SKM-1 (cell line): ENCODE results near the gene ATP5ME.
"Not testable (repeated sequence)": the region's sequence is repeated elsewhere in the genome, so short reads cannot be mapped to it uniquely, and the experiment has no call there.

Experiments
- DNase-seq: peaks from one replicate; lab custom pipeline; 2025; ENCODE audit not compliant: unreplicated experiment; lab: John Stamatoyannopoulos, UW

The ATP5ME gene

GRCh38 chr4:705278-706082 lies 31.4 kb upstream of the ATP5ME start, which contains the start of gene PCGF3:
Gene PCGF3, plus strand, starts transcription at chr4:705832. Its CDS starts 27,849 bp downstream, at chr4:733681.
- peak; percentile 92 for DNase-seq

DNA sequence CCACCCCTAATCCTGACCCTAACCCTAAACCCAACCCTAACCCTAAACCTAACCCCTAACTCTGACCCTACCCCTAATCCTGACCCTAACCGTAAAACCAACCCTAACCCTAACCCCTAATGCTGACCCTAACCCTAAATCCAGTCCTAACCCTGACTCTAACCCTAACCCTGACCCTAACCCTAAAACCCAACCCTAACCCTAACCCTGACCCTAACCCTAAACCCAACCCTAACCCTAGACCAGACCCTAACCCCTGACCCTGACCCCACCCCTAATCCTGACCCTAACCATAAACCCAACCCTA lies 30.8 kb upstream of the ATP5ME start:
- DNase-seq: no peak

GRCh38 chr4:704198-704891 lies 30.3 kb upstream of the ATP5ME start:
- no peak for DNase-seq

- no peak for DNase-seq
Measured at GRCh38 chr4:703336-704197, 29.5 kb upstream of the ATP5ME start.

GRCh38 chr4:702618-703048 lies 28.6 kb upstream of the ATP5ME start:
- no peak for DNase-seq

DNA sequence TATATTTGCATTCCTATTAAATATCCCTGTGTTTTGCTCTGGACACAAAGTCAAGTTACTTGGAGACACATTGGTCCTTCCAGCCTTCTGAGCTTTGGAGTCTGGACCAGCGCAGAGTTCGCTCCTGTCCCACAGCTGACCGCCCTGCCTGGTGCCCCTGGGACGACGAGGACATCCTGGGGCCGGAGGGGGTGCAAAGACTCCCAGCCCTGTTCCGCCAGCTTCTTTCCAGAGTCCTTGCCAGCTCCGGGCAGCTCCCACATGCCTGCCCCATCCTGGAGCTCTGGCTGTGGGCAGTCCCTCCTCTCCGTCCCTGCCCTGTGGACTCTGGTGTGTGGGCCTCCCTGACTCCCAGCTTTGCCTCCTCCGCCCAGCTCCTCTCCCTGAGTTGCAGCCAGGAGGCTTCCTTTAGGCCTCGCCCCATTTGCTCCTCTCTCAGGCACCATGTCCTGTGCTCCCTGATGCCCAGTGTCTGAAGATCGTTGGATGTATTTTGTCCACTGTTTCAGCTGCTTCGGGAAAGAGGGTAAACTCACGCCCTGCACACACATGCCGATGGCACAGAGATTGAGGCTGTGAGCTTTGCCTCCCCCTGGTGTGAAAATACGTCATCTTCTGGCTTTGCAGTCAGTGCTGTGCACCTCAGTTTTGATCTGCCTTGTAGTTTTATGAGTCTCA lies 26.6 kb upstream of the ATP5ME start:
- DNase-seq: no peak

GRCh38 chr4:699816-700580 lies 25.9 kb upstream of the ATP5ME start:
- DNase-seq: no peak

GRCh38 chr4:694341-694940 lies 20.4 kb upstream of the ATP5ME start:
- DNase-seq: not testable (repeated sequence)

GRCh38 chr4:692771-693554 lies 18.9 kb upstream of the ATP5ME start:
- no peak for DNase-seq

DNA sequence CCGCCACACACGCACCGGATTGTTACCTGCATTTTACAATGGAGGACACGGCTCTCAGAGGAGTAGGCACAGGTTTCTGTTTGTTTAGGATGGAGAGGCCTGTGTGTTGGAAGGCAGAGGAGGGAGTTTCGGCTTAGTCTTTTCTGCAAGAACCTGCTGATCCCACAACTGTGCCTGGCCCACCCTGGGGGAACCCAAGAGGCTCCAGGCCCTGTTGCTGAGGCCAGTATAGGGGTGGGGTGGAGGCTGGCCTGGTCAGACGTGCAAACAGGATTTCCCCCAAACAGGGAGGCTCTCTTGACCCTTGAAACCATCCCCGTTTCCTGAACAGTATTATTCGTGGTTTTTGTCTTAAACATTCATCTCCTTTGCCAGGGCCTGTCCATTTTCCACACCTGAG lies 15.6 kb upstream of the ATP5ME start:
- DNase-seq: no peak

DNA sequence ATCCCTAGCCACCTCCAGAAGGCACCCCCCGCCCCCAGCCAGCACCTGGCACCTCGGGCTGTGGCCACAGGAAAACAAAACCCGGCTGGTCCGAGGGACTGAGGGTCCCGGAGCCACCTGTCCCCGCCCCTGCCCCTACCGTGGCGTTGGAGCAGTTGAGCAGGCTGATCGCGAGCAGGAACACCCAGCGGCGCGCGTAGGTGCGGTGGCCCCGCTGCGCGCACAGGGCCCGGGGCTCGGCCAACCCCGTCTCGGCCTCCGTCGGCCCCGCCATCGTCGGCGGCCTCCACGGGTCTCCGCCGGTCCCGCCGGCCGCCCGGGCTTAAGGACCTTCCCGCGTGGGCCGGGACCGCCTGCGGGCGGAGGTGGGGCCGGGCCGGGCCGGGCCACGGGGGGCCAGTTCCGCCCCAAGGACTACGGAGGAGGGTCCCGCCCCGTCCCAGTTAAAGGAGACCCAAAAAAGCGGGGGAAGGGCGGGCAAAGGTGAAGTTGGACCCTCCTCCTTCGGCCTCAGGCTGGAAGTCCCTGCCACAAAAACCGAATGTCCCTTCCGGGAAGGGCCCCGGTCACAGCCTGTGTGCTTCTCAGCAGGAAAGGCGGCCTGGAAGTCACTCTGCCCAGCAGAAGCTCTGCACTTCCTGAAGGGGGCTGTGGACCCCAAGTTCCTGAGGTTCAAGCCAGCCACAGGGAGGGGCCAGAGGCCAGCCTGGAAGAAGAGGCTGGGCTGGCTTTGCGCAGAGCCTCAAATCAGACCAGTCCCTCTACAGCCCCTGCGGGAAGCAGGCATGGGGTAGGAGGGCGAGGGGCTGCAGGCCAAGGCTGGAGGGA lies 15.0 kb upstream of the ATP5ME start, which contains the start of gene SLC49A3:
Gene SLC49A3, minus strand, starts transcription at position 298 of the 828 bp plus-strand sequence. Its CDS starts 24 bp downstream, at position 274.
- no peak for DNase-seq

DNA sequence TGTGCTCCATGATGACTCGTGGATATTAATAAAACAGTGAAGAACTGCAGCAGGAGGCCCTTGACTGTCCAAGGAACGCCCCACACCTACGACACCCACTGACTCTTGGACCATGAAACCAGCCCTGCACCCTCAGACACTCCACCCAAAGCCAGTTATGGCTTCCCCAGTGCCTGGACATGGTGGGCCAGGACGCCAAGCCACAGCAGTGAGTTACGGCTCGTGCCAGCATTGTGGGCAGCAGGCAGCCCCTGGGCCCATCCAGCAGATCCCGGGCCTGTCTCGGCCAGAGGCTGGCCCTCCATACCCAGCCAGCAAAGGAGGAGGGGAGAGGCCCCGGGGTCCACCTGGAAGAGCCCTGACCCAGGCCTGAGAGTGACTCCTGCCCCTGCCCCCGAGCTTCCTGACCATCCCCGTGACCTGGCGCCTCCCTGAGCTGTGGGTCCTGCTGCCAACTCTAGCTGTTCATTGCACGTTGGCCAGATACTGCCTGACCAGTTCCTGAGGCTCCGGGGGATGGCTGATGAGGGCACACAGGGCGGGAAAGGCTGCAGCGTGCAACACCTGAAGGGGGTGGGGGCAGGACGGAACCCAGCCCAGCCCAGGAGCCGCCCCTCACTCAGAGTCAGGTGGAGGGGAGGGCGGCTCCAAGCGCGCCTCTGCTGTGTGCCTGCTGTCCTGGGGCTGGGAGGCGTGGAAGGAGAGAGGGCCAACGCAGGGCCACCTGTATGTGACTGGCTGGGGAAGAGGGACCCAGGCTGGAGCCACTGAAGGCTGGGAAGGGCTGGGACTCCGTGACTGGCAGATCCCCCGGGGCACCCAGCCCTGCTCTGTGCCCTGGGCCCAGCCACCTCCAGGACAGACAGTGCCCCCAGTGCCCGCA lies 14.1 kb upstream of the ATP5ME start:
- no peak for DNase-seq

DNA sequence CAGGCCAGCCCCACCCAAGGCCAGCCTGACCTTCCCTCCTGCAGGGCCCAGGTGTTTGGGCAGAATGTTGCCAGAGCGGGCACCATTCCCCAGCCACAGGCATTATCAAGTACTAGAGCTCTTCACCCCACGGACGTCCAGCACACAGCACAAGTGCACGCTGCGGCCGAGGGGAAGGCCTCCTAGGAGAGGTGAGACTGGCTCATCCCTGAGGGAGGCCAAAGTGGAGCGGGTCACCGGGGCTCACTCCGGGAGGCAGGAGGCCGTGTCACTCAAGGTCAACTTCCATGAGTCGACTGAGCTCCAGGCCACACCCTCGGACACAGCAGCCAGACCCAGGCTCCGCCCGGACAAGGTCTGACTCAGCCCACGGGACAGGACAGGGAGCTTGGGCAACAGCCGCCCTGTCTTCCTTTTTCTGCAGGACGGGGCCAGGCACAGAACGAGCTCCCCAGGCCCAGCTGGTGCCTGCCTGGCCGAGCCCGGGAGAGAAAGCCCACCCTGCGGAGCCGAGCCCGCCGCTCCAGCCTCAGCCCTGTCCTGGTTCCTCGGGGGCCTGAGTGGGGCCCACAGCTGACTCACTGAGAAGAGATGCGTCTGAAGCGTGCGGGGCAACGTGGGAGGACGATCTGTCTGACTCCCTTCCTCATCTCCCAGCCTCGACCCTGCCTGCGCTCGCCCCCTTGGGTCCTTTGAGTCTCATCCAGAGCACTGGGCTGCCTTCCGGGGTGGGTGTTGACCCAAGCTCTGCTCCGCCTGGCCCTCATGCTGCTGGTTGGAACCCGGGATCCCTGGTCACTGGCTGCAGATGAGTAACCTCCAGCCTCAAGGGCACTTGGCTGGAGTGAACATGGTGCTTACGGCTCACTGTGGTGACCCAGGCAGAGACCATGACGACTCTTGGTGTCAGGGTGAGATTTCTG lies 13.2 kb upstream of the ATP5ME start:
- DNase-seq: peak; percentile 95

DNA sequence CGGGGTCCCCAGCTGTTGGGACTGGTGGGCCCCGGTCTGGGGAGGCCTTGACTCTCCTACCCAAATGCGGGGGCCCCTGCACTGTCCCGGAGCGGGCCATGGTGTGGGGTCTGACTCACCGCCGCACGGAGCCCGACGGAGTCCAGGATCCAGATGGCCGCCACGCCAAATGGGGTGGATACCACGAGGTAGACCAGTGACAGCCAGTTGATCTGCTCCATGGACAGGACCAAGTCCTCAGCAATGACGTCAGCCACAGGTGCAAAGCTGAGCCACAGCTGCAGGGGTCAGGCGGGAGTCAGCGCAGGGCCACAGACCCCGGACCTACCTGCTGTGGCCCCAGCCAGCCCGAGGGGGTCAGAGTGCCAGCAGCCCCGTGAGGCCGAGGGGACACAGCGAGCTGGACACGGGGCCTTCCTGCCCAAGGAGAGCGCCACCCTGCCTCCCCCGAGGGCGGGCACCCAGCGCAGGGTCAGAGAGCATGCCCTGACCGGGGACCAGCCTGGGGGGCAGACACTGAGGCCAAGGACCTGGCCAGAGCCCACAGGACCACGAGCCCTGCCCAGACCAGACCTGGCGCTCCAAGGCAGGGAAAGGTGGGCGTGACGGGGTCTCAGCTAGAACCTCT lies 12.5 kb upstream of the ATP5ME start:
- no peak for DNase-seq

DNA sequence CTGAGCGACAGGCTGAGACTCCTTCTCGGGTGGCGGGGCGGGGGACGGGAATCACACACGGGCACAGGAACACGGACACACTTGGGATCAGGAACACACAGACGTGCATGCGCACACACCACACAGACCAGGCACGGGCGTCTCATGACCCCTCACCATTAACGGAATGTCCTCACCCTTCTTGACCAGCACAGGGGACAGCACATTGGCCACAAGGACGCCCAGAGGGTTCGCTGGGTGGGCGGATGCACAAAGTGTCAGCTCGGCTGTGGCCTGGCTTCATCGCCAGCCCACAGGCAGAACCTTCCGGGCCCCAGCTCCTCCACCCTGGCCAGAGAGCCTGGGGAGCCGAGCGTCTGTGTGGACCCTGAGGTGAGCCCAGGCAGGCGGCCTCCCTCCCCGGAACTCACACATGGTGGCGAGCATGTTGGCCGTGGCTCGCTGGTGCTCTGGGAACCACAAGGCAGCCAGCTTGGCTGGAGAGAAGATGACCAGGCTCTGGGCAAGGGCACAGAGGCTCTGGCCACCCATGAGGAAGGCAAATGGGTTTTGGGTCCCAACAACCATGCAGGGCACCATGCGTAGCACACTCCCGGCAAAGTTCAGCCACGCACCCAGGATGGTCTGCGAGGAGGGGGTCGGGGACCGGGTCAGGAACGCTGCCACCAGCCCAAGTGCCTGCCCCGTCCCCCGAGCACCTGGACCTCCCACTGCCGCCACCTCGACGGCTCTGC lies 11.8 kb upstream of the ATP5ME start:
- DNase-seq: no peak
